ENCODE measurements around the gene CTSS.

CTSS gene

GRCh38 chr1:150696590-150696989 lies 69.0 kb downstream of the CTSS start:
- no peak for DNase-seq

GRCh38 chr1:150696162-150696561 lies 69.4 kb downstream of the CTSS start:
- DNase-seq, result no peak

- DNase-seq, result no peak
Measured at GRCh38 chr1:150695561-150695960, 70.0 kb downstream of the CTSS start.

GRCh38 chr1:150692720-150693119 lies 72.9 kb downstream of the CTSS start:
- no peak for DNase-seq

- no peak for DNase-seq
Measured at GRCh38 chr1:150688763-150689162, 76.8 kb downstream of the CTSS start.

GRCh38 chr1:150686275-150686674 lies 79.3 kb downstream of the CTSS start:
- no peak for DNase-seq

- no peak for DNase-seq
Measured at GRCh38 chr1:150683914-150684313, 81.7 kb downstream of the CTSS start.

Data from hippocampal formation (tissue), 2 donors.